GM12891 (cell line): ENCODE results near the gene C15orf40.

ENCODE experiments used
- DNase-seq: peaks from one replicate; pipeline ENCODE4 v3.0.0; 2011; ENCODE audit warnings: low spot score; ENCODE audit not compliant: insufficient read length
- FAIRE-seq: peaks from 2 replicates; lab custom pipeline; 2011; peaks lifted over from hg19 to GRCh38; lab: Jason Lieb, UNC
- PAX5 ChIP-seq: IDR thresholded peaks from 2 replicates; pipeline ENCODE4 v1.6.1; 2011; ENCODE audit warnings: low read length, moderate library complexity, mild to moderate bottlenecking; ENCODE audit not compliant: insufficient read depth, severe bottlenecking
- POLR2A ChIP-seq: IDR thresholded peaks from 2 replicates; pipeline ENCODE4 v1.6.1; 2011; ENCODE audit warnings: low read depth, low read length, control low read depth
- POLR2AphosphoS5 ChIP-seq: IDR thresholded peaks from 2 replicates; pipeline ENCODE4 v1.6.1; 2011; ENCODE audit warnings: low read depth, low read length, control low read depth
- POU2F2 ChIP-seq: IDR thresholded peaks from 2 replicates; pipeline ENCODE4 v1.6.1; 2011; ENCODE audit warnings: low read depth, mild to moderate bottlenecking, control low read depth, low read length, moderate library complexity
- SPI1 ChIP-seq: IDR thresholded peaks from 2 replicates; pipeline ENCODE4 v1.6.1; 2011; ENCODE audit warnings: low read depth, low read length, control low read depth
- TAF1 ChIP-seq: IDR thresholded peaks from 2 replicates; pipeline ENCODE4 v1.6.1; 2011; ENCODE audit warnings: low read depth, low read length, control low read depth

Gene C15orf40

GRCh38 chr15:82995938-82996337, 15.5 kb downstream of the C15orf40 start:
- TF ChIP-seq TAF1 (no peak), PAX5 (no peak), POLR2A (no peak), SPI1 (no peak), POU2F2 (no peak), POLR2AphosphoS5 (no peak)
- DNase-seq = no peak
- no peak for FAIRE-seq

- DNase-seq (no peak), FAIRE-seq (no peak)
- no peak for TF ChIP-seq TAF1
- no peak for TF ChIP-seq POU2F2
- no peak for TF ChIP-seq POLR2AphosphoS5
- no peak for TF ChIP-seq POLR2A
- TF ChIP-seq PAX5 = no peak
These were observed 16.4 kb downstream of the C15orf40 start for GRCh38 chr15:82995076-82995475.

GRCh38 chr15:82993144-82993543, 18.3 kb downstream of the C15orf40 start:
- no peak for DNase-seq

GRCh38 chr15:82992436-82992998, 18.9 kb downstream of the C15orf40 start:
- TF ChIP-seq TAF1 = no peak
- TF ChIP-seq PAX5 = no peak
- no peak for TF ChIP-seq SPI1
- no peak for TF ChIP-seq POLR2A
- TF ChIP-seq POU2F2 = no peak
- no peak for TF ChIP-seq POLR2AphosphoS5
- no peak for FAIRE-seq
- no peak for DNase-seq

More at GRCh38 chr15:82993144-82993543, 18.3 kb downstream of the C15orf40 start:
- no peak for FAIRE-seq
- TF ChIP-seq POLR2A (no peak), POU2F2 (no peak), PAX5 (no peak), POLR2AphosphoS5 (no peak), TAF1 (no peak), SPI1 (no peak)

- FAIRE-seq (no peak), DNase-seq (peak; percentile 45)
- TF ChIP-seq POLR2AphosphoS5 = no peak
- TF ChIP-seq TAF1 = no peak
- TF ChIP-seq PAX5 = no peak
- no peak for TF ChIP-seq POLR2A
- TF ChIP-seq SPI1 = no peak
- no peak for TF ChIP-seq POU2F2
These were observed 25.0 kb downstream of the C15orf40 start for GRCh38 chr15:82986442-82986780.

- peak; percentile 79 for DNase-seq
- TF ChIP-seq POLR2A (peak; percentile 94), POLR2AphosphoS5 (peak; percentile 89), PAX5 (peak; percentile 9), SPI1 (peak; percentile 35), TAF1 (peak; percentile 85), POU2F2 (peak; percentile 65; the same call in 1 of the 2 replicates)
- peak; percentile 97 for FAIRE-seq
These were observed 25.6 kb downstream of the C15orf40 start, which contains the start of gene RAMAC for GRCh38 chr15:82985688-82986441. Gene RAMAC, plus strand, starts transcription at chr15:82986210. Its CDS starts 2,809 bp downstream, at chr15:82989019.

GRCh38 chr15:82980981-82981380, 30.5 kb downstream of the C15orf40 start:
- FAIRE-seq (no peak), DNase-seq (no peak)
- no peak for TF ChIP-seq POLR2AphosphoS5
- TF ChIP-seq SPI1 = no peak
- no peak for TF ChIP-seq POU2F2
- no peak for TF ChIP-seq POLR2A
- no peak for TF ChIP-seq TAF1

- no peak for DNase-seq
- no peak for FAIRE-seq
- no peak for TF ChIP-seq POLR2AphosphoS5
- TF ChIP-seq SPI1 = no peak
- TF ChIP-seq POU2F2 = no peak
- no peak for TF ChIP-seq TAF1
- no peak for TF ChIP-seq PAX5
- no peak for TF ChIP-seq POLR2A
These were observed 31.7 kb downstream of the C15orf40 start for GRCh38 chr15:82979726-82980125.

GRCh38 chr15:82978438-82978837, 33.0 kb downstream of the C15orf40 start:
- TF ChIP-seq TAF1 = no peak
- FAIRE-seq = no peak
- DNase-seq = no peak

- TF ChIP-seq POLR2AphosphoS5 (no peak), SPI1 (no peak), POU2F2 (no peak), POLR2A (no peak), PAX5 (no peak), TAF1 (no peak)
- DNase-seq (no peak), FAIRE-seq (no peak)
These were observed 34.4 kb downstream of the C15orf40 start for GRCh38 chr15:82977076-82977475.
